HUES6 (cell line): Measurements from ENCODE around the gene PGM2L1.
"Not testable (repeated sequence)": the region's sequence is repeated elsewhere in the genome, so short reads cannot be mapped to it uniquely, and the experiment has no call there.

Experiments used
- H3K27ac ChIP-seq: 2 replicates; pipeline ENCODE4 v1.7.0; 2013; ENCODE audit warnings: low read depth, mild to moderate bottlenecking, low read length, inconsistent platforms
- H3K27me3 ChIP-seq: 2 replicates; pipeline ENCODE4 v1.6.1; 2013; ENCODE audit warnings: low read length; ENCODE audit not compliant: control insufficient read depth, insufficient read depth
- H3K36me3 ChIP-seq: 2 replicates; pipeline ENCODE4 v1.6.1; 2013; ENCODE audit warnings: low read length; ENCODE audit not compliant: control insufficient read depth, insufficient read depth
- H3K4me1 ChIP-seq: 2 replicates; pipeline ENCODE4 v1.6.1; 2013; ENCODE audit warnings: low read length; ENCODE audit not compliant: control insufficient read depth, insufficient read depth
- H3K4me3 ChIP-seq: 2 replicates; pipeline ENCODE4 v1.5.1; 2013; ENCODE audit warnings: low read depth, low read length
- H3K9ac ChIP-seq: one replicate; pipeline ENCODE4 v1.6.1; 2013; ENCODE audit warnings: mild to moderate bottlenecking, low read length
- H3K9me3 ChIP-seq: 2 replicates; pipeline ENCODE4 v1.6.1; 2013; ENCODE audit warnings: low read depth, low read length; ENCODE audit not compliant: control insufficient read depth, insufficient read depth

Gene PGM2L1

GRCh38 chr11:74427384-74427886 lies 29.2 kb upstream of the PGM2L1 start:
- Histone ChIP-seq H3K27ac (no peak overlapping the region), H3K9ac (no peak overlapping the region), H3K27me3 (no peaks in the 10 kb centered on the region), H3K4me3 (no peak overlapping the region), H3K4me1 (no peaks in the 10 kb centered on the region), H3K9me3 (peaks cover 9% of the 10 kb centered on the region; the same call in 1 of the 2 replicates), H3K36me3 (no peaks in the 10 kb centered on the region)

- H3K36me3 ChIP-seq, result no peaks in the 10 kb centered on the region
- no peaks in the 10 kb centered on the region for H3K4me1 ChIP-seq
- H3K9me3 ChIP-seq, result peaks cover 9% of the 10 kb centered on the region; the same call in 1 of the 2 replicates
- no peak overlapping the region for H3K9ac ChIP-seq
- H3K27ac ChIP-seq, result no peak overlapping the region
- no peak overlapping the region for H3K4me3 ChIP-seq
- H3K27me3 ChIP-seq, result no peaks in the 10 kb centered on the region
Observed at GRCh38 chr11:74425100-74425499, 26.9 kb upstream of the PGM2L1 start.

GRCh38 chr11:74418509-74418895 lies 20.3 kb upstream of the PGM2L1 start:
- Histone ChIP-seq H3K27ac (no peak overlapping the region), H3K27me3 (no peaks in the 10 kb centered on the region), H3K4me1 (no peaks in the 10 kb centered on the region), H3K9ac (no peak overlapping the region), H3K9me3 (0 out of 2 replicates have a peak, but pooled peaks cover 4% of the 10 kb centered on the region), H3K4me3 (no peak overlapping the region), H3K36me3 (no peaks in the 10 kb centered on the region)

- no peak overlapping the region for H3K9ac ChIP-seq
- H3K27ac ChIP-seq, result no peak overlapping the region
- H3K9me3 ChIP-seq, result no peaks in the 10 kb centered on the region
- H3K36me3 ChIP-seq, result no peaks in the 10 kb centered on the region
- H3K4me1 ChIP-seq, result no peaks in the 10 kb centered on the region
- H3K4me3 ChIP-seq, result no peak overlapping the region
- no peaks in the 10 kb centered on the region for H3K27me3 ChIP-seq
Observed at GRCh38 chr11:74417860-74418508, 19.8 kb upstream of the PGM2L1 start.

GRCh38 chr11:74417379-74417804 lies 19.2 kb upstream of the PGM2L1 start:
- Histone ChIP-seq H3K9ac (no peak overlapping the region), H3K4me1 (peaks cover 3% of the 10 kb centered on the region; the same call in 1 of the 2 replicates), H3K9me3 (no peaks in the 10 kb centered on the region), H3K27ac (no peak overlapping the region), H3K27me3 (no peaks in the 10 kb centered on the region), H3K36me3 (no peaks in the 10 kb centered on the region), H3K4me3 (no peak overlapping the region)

GRCh38 chr11:74416974-74417373 lies 18.7 kb upstream of the PGM2L1 start:
- H3K27ac ChIP-seq, H3K9ac ChIP-seq, H3K9me3 ChIP-seq, H3K4me1 ChIP-seq, H3K4me3 ChIP-seq, H3K27me3 ChIP-seq, H3K36me3 ChIP-seq: not testable (repeated sequence)

GRCh38 chr11:74412733-74413359 lies 14.6 kb upstream of the PGM2L1 start:
- Histone ChIP-seq H3K9ac (no peak overlapping the region), H3K36me3 (no peaks in the 10 kb centered on the region), H3K27ac (no peak overlapping the region), H3K4me3 (no peak overlapping the region), H3K27me3 (no peaks in the 10 kb centered on the region), H3K9me3 (no peaks in the 10 kb centered on the region), H3K4me1 (peaks cover 3% of the 10 kb centered on the region; the same call in 1 of the 2 replicates)

GRCh38 chr11:74412321-74412720 lies 14.1 kb upstream of the PGM2L1 start:
- H3K9me3 ChIP-seq, result no peaks in the 10 kb centered on the region
- H3K36me3 ChIP-seq, result no peaks in the 10 kb centered on the region
- peaks cover 3% of the 10 kb centered on the region; the same call in 1 of the 2 replicates for H3K4me1 ChIP-seq
- H3K27ac ChIP-seq, result no peak overlapping the region
- no peaks in the 10 kb centered on the region for H3K27me3 ChIP-seq
- H3K9ac ChIP-seq, result no peak overlapping the region
- H3K4me3 ChIP-seq, result no peak overlapping the region

GRCh38 chr11:74409633-74410032 lies 11.4 kb upstream of the PGM2L1 start:
- Histone ChIP-seq H3K9ac (no peak overlapping the region), H3K9me3 (no peaks in the 10 kb centered on the region), H3K4me1 (peaks cover 3% of the 10 kb centered on the region; the same call in 1 of the 2 replicates)

GRCh38 chr11:74403607-74404321 lies 5.5 kb upstream of the PGM2L1 start:
- no peak overlapping the region for H3K4me3 ChIP-seq
- no peaks in the 10 kb centered on the region for H3K9me3 ChIP-seq
- no peaks in the 10 kb centered on the region for H3K27me3 ChIP-seq
- H3K27ac ChIP-seq, result no peak overlapping the region
- no peaks in the 10 kb centered on the region for H3K36me3 ChIP-seq
- H3K4me1 ChIP-seq, result 0 out of 2 replicates have a peak, but pooled peaks cover 2% of the 10 kb centered on the region
- no peak overlapping the region for H3K9ac ChIP-seq

More at GRCh38 chr11:74409633-74410032, 11.4 kb upstream of the PGM2L1 start:
- Histone ChIP-seq H3K4me3 (no peak overlapping the region), H3K36me3 (no peaks in the 10 kb centered on the region), H3K27me3 (no peaks in the 10 kb centered on the region), H3K27ac (no peak overlapping the region)

- Histone ChIP-seq H3K4me1 (0 out of 2 replicates have a peak, but pooled peaks cover 6% of the 10 kb centered on the region), H3K27me3 (no peaks in the 10 kb centered on the region), H3K4me3 (no peak overlapping the region), H3K9ac (no peak overlapping the region), H3K9me3 (no peaks in the 10 kb centered on the region), H3K27ac (no peak overlapping the region), H3K36me3 (no peaks in the 10 kb centered on the region)
Observed at GRCh38 chr11:74400606-74401005, 2.4 kb upstream of the PGM2L1 start.
